Activated CD8-positive, alpha-beta memory T cell treated with anti-CD3 and anti-CD28 coated beads for 48 hours (primary cell): ENCODE data around the gene OARD1.
"Not testable (repeated sequence)": the region's sequence is repeated elsewhere in the genome, so short reads cannot be mapped to it uniquely, and the experiment has no call there.

ENCODE experiments used
- DNase-seq, 3 experiments: peaks; one replicate each; pipeline ENCODE4 v3.0.0-alpha.2; 2020; ENCODE audit warnings: low read depth in 2 of 3, low spot score in 2 of 3

The OARD1 gene

GRCh38 chr6:41071923-41072835, at the start of gene OARD1:
TSS of gene OARD1 (minus strand) at chr6:41072356. CDS start at chr6:41071634, 722 bp downstream.
- peak; percentile 98 to 100 (median 99) for DNase-seq

DNA sequence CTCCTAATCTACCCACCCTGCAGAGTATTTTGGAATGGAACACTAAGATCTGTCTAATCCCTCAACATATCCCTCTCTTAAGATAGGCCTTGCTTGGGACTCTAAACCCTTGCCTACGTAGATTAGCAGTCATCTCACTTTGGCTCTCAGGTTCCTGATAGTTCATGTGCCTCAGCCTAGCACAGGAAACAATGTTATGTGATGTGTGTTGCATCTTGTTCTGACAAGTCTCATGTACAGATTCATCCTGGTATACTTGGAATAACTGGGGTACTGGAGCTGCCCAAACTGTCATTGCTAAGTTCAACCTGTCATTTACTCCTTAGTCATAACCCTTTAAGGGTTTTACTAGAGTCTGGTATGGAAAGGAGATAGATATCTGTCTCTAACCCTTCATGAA, 47.9 kb upstream of the OARD1 start:
- DNase-seq: no peak

DNA sequence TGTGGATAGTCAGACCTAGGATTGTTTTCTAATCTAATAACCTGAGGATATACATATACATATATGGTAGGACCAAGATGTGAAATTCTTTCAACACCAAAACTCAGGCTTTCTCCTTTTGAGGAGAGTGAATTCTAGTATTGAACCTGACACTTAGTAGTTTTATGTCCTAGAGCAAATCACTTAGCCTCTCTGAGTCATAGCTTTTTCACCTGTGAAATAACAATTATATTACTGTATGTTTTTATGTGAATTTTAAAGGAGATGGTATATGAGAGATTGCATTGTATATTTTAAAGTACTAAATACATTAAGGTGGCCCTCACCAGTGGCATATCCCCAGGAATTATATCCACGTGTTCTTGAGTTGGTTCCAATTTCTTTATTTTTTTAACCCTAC, 47.4 kb upstream of the OARD1 start:
- DNase-seq: no peak

- not testable (repeated sequence) for DNase-seq
Observed at GRCh38 chr6:41115027-41115426, 42.9 kb upstream of the OARD1 start.

GRCh38 chr6:41111017-41111416, 38.9 kb upstream of the OARD1 start:
- no peak for DNase-seq

- DNase-seq: no peak
Observed at GRCh38 chr6:41103847-41104246, 31.7 kb upstream of the OARD1 start.

DNA sequence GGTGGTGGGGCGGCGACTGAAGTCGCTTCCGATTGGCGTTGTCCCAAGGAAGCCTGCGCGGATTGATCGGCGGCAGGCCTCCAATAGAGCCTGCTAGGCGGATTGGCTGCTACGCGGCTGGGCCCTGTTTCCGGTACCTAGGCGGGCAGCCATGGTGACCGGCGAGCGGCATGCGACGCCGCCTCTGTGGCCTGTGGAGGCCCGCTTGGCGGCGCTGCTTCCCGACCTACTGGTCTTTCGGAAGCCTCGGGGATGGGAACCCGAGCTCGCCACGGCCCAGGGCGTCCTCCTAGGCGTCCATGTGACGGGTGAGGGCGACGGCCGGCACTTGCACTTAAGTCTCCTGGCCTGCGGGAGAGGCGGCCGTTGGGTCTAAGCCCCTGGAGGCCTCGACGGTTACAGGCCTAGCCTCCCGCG, 28.7 kb upstream of the OARD1 start:
- no peak for DNase-seq

DNA sequence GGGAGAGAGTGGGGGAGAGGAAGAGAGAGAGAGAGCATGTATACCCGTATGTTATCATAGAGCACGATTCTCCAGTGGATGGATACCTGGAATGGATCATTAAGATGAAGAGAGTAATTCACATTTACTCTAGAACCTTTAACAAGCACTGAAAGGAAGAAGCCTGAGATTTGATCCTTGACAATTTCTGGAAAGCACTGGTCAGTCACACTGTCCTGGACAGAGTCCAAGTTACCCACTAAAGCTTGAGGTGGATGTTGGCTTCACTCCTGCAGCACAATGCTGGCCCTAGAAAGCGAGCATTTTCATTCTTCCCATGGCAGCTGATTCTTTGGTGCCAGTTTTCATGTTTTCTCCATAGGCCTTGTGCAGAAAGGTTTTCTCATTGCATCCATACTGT, 26.2 kb upstream of the OARD1 start:
- DNase-seq: no peak

DNA sequence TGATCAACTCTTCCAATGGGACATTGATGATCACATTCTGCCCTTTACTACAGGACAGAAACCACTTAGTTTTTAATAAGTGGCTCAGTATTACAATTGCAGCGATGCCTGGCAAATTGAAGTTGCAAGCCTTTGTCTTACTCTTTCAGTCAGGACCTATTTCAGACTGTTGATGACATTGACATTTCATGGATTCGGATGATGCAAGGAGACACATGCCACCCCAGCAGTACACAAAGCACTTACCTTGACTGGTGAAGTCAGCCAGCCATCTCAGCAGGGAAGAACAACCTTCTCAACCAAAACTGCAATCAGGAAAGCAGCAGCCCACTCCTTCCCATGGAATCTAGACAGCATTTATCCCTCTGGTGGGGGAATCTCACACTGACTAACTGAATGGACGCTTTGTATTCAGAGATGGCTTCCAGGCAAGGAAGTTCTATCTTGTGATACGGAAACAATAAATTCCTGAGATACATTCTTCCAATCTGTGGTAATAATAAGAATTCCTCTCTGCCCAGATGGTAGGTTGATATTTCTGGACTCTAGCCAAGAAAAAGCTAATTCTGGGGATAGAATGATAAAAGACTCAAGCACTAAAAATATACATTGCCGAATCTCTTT, 25.4 kb upstream of the OARD1 start:
- DNase-seq: no peak

DNA sequence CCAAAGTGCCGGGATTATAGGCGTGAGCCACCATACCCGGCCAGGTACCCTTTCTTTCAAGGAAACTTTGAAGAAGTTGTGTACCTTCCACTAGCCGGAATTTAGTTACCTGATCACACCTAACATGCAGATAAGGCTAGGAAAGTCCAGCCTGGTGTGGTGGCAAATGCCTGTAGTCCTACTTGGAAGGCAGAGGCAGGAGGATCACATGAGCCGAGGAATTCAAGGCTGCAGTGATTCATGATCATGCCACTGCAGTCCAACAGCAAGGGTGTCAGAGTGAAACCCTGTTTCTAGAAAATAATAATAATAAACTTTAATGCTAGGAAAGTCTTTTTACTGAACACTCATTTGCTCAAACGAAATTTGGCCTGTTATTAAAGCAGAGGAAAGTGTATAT, 21.6 kb upstream of the OARD1 start:
- DNase-seq: no peak

DNA sequence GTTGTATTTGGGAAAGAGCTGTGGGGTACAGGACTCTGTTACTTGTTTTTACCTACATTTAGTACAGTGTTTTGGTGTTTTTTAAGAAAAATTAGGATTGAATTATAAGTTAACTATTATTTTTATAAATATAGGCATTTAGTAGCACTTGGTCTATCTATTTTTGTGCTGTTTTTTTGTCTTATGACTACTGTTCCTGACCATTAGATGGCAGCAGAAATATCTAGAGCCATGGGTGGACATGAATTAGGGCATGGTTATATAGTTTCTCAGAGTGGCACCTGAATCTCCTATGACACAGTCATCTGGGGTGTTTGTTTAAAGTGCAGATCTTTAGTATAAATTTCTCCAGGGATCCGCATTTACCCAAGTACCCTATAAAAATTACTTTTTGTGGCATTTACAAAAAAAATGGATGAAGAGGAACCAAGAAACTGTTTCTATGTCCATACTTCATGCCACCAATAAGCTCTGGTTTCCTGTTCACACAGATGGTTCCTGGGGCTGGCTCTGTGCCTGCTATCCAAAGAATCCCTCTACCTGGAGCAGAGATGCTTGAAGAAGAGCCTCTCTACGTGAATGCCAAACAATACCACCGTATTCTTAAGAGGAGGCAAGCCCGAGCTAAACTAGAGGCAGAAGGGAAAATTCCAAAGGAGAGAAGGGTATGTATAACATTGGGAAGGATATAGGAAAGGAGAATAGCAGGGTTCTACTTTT, 20.4 kb upstream of the OARD1 start:
- no peak for DNase-seq

DNA sequence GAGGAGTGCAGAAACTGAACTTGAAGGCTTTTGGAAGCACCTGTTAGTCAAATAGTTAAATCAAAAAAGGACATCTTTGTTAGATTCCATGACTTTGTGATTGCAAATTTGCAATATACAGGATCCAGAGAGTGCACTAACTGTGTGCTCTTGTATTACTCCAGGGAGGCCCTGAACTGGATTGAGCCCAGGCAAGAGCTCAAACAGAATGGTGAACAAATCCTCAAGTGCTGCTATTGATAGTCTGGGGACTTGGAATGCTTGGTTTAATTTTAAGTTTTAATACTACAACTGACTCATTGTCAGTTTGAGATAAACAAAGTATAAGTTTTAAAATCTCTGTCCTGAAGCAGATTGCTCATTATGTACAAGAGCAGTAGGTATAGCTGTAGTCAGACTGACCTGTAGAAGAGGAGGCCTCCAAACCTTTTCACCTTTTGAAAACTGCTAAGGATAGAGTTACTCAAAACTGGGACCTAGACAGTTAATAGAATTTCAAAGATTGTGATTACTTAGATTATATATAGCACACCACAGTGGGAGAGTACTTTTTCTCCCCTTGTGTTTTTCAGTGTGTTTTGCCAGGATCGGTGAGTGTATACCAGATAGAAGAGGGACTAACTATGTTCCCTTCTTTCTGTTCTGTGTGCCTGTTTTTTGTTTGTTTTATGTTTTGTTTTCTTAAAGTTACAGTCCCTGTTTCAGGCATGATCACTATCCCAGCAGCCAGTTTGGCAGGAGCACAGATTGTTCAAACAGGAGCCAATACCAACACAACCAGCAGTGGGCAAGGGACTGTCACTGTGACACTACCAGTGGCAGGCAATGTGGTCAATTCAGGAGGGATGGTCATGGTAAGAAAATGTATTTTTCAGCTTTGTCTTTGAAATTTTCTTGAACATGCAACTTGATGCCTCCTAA, 18.9 kb upstream of the OARD1 start:
- DNase-seq: no peak

- DNase-seq: no peak
Observed at GRCh38 chr6:41088451-41088850, 16.3 kb upstream of the OARD1 start.

DNA sequence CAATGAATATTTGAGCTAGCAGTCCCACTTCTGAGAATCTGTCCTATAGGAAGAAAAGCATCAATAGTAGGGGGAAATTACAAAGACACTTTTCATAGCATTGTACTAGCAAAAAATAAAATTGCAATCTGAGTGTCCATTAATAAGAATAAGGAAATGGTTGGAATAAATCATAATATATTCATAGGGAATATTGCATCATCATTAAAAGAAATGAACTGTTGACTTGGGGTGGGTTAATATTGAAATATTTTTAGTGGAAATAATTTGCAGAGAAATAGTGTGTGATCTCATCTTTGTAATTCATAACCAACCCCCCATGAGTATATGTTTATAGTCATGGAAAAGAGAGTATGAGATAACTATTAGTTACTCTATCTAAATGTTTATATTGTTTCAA, 13.0 kb upstream of the OARD1 start:
- DNase-seq: no peak

- no peak for DNase-seq
Observed at GRCh38 chr6:41083072-41083471, 10.9 kb upstream of the OARD1 start.

DNA sequence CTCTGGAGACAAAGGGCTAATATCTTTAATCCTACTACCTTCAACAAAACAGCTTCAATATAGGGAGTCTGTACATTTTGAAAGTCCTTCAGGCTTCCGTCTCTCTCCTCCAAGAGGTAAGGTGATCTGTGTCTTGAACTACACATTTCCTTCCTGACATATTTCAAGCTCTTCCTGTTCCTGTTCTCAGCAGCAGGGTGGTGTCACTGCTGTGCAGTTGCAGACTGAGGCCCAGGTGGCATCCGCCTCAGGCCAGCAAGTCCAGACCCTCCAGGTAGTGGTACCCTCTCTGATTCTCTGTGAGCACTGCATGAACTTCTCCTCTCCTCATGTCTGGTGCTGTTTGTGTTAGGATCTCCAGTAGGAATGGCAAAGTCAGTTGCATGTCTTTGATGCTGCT, 8.5 kb upstream of the OARD1 start:
- DNase-seq: no peak

- no peak for DNase-seq
Observed at GRCh38 chr6:41079080-41079479, 6.9 kb upstream of the OARD1 start.

DNA sequence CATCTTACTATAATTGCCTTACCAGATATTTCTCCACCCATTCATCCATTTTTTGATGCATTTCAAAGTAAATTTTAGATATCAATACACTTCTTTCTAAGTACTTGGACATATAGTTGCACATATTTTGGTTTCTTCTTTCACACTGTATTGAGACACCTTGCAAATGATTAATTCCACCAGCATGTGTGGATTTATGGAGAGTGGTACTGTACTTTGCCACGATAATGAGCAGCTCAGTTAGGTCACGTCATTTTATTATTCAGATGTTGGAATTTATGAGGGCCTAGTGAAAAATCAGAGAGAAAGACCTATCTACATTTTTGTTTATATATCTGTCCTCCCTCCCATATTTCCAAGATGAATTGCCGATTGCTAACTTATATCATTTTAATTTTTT, 5.9 kb upstream of the OARD1 start:
- DNase-seq: no peak

DNA sequence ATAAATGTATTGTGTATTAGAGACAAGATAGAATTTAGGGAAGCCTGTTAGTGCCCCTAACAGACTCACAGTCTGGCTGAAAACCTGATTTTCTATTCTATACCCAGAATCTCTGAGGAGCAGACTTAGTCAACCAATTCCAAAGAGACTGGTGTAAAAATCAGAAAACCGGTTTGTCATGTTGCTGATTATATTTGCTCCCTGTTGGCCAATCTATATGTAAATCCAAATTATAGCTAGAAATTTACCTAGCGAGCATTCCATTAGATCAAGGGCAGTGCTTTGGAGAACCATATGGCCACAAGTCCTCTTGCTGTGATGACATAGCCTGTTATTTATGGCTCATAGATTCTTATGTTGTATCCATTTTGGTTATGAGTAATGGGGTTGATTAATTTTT, 5.4 kb upstream of the OARD1 start:
- no peak for DNase-seq

- DNase-seq: no peak
Observed at GRCh38 chr6:41075651-41076626, 3.8 kb upstream of the OARD1 start.
